GM19099 (cell line): ENCODE results near the gene N4BP3.
A peak's percentile ranks its signal among the peaks of the same experiment; 100 is the strongest.

Experiments used
- POLR2A ChIP-seq: IDR thresholded peaks from 3 replicates; pipeline ENCODE4 v1.6.1; 2011; ENCODE audit warnings: low read depth; ENCODE audit not compliant: insufficient read length; ENCODE audit errors: extremely low read depth

The N4BP3 gene, protein sequence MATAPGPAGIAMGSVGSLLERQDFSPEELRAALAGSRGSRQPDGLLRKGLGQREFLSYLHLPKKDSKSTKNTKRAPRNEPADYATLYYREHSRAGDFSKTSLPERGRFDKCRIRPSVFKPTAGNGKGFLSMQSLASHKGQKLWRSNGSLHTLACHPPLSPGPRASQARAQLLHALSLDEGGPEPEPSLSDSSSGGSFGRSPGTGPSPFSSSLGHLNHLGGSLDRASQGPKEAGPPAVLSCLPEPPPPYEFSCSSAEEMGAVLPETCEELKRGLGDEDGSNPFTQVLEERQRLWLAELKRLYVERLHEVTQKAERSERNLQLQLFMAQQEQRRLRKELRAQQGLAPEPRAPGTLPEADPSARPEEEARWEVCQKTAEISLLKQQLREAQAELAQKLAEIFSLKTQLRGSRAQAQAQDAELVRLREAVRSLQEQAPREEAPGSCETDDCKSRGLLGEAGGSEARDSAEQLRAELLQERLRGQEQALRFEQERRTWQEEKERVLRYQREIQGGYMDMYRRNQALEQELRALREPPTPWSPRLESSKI

DNA sequence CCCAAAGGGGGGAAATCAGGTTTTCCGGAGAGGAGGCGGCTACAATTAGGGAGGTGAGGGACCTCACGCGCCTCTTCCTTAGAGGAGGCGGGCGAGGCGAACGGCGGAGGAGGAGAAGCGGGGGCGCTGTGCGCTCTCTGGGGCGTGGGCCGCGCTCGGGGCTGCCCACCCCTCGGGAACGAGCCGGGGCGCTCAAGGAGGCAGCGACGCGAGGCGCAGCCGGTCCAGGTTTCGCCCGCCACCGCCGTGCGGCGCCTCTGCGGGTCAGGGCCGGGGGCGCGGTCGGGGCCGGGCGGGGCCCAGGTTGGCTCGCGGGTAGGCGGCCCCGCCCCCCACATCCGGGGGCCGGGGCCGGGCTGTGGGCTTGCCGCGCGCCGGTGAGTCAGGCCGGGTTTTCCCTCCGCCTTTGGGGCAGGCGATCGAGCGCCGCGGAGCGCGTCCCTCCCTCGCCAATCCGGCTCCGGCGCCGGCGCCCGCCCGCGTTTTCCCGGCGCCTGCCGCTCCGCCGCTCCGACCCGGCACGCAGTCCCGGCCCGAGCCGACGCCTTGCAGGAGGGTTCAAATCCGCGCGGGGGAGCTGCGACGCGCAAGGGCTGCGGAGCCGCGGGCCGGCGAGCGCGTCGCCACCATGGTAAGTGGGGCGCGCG is at the start of gene N4BP3:
N4BP3 (plus strand) TSS at position 392 of the 647 bp plus-strand sequence. CDS start 6,052 bp downstream, outside the sequence.
- TF ChIP-seq POLR2A = peak; percentile 33

DNA sequence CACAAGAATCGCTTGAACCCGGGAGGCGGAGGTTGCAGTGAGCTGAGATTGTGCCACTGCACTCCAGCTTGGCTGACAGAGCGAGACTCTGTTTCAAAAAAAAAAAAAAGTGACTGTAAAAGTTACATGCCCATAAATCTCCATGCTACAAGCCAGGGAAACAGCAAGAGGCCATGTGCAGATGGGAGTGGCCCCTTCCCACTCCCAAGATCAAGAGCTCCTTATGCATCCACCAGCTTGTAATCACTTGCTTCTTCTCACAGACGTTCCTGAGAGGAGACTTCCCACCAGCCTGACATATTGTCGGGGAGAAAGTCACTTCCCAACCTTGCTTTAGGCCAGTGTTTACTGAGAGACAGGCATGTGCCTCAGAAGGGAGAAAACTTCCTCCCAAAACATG is 45.6 kb upstream of the N4BP3 start:
- no peak for TF ChIP-seq POLR2A

DNA sequence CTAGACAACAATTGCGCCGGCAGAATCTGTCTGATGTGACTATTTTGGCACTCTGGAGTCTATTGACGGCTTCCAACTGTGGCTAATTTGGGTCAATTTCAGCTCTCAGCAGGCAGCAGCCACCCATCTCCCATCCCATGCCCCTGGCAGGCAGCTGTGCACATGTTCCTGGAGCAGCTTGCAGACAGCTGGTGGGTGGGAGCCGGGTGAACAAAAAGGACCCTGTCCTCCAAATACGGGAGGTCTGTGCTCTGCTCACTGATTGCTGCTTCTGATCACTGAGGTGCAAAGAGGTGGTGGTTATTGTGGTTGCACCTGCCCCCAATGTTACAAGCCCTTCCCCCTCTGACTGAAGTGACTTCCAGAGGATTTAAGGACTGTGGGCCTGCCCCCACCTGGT is 45.0 kb upstream of the N4BP3 start:
- TF ChIP-seq POLR2A = no peak

DNA sequence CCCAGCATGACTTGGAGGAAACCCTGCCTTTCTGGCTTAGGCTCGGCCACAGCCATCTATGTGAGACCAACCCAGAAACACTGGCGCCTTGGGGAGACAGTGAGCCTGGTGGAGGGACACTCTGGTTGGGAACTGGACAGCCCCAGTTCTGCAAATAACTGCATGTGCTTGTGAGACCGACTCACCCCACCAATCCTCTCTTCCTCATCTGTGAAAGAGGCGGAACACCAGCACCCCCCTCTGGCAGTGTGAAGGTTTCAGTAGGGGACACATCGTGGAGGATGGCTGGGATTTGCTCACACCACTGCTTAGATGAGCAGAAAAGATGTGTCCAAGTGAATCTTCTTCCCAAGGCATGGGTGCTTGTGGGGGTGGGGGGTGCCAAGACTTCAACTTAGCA is 43.4 kb upstream of the N4BP3 start:
- no peak for TF ChIP-seq POLR2A

DNA sequence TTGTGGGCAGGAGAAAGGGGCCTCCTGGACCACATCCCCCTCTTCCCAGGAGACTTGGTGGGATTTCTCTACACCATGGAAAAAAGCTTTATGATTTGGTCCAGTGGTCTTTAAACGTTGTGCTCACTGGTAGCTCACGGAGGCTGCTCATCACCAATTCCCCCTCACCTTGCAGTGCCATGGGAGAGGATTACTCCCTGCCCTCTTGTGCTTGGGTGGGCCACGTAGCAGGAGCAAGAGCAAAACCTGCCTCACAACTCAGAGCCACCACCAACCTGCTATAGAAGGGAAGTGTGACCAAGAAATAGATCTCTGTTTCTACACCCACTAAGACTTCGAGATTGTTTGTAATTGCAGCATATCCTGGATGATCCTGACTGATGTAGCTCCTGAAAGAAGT is 42.2 kb upstream of the N4BP3 start:
- TF ChIP-seq POLR2A = no peak

DNA sequence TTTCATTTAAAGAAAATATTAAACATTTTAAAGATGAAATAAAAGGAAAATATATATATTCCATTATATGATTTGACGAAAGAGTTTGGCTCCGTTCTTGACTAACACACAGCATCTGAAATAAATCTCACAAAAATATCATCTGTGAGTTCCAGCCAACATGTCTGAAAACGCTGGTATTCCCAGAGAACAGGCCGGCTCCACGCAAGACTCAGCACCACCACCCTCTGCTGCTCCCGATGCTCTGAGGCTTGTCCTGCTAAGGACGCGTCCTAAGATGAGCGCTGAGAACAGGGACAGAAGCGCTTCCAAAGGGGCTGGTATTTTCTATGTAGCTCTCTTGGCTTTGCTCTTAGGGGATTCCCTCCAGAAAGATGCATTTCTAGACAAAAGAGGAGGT is 40.6 kb upstream of the N4BP3 start:
- no peak for TF ChIP-seq POLR2A

DNA sequence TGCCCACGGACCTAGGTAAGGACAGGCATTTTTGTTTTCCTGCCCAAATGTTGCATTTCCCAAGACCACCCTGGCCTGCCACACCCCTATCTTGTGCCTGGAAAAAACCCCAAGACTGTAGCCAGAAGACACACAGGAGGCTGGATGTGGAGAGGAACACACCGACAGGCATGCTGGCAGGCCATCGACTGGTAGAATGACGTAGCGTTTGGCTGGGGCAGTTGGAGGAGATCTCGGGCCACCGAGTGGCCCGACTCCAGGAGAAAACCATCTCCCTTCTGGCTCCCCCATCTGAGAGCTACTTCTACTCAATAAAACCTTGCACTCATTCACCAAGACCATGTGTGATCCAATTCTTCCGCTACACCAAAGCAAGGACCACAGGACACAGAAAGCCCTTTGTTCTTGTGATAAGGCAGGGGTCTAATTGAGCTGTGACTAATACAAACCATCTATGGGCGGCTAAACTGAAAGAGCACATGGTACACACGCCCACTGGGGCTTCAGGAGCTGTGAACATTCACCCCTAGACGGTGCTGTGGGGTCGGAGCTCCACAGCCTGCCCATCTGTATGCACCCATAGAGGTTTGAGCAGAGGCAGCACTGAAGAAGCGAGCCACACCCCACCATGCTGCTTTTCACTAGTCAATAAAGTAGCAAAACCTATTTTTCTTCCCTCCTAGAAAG is 38.9 kb upstream of the N4BP3 start:
- no peak for TF ChIP-seq POLR2A

DNA sequence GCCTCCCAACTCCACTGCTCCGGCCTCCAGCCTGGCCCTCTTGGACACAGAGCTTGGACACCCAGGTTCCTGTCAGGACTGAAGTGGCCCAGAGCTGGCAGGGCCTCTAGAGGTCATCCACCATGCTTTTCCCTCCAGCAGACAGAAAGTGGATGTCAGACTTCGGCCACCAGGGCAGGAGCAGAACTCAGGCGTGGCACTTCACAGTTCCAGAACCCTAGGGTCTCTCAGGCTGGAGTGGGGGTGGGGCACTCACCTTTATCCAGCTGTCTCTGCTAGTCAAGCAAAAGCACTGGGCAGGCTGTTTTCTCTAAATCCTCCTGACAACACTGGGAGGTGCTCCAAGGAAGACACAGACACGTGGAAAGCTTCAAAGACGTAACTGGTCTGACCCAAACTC is 35.6 kb upstream of the N4BP3 start:
- TF ChIP-seq POLR2A = no peak

DNA sequence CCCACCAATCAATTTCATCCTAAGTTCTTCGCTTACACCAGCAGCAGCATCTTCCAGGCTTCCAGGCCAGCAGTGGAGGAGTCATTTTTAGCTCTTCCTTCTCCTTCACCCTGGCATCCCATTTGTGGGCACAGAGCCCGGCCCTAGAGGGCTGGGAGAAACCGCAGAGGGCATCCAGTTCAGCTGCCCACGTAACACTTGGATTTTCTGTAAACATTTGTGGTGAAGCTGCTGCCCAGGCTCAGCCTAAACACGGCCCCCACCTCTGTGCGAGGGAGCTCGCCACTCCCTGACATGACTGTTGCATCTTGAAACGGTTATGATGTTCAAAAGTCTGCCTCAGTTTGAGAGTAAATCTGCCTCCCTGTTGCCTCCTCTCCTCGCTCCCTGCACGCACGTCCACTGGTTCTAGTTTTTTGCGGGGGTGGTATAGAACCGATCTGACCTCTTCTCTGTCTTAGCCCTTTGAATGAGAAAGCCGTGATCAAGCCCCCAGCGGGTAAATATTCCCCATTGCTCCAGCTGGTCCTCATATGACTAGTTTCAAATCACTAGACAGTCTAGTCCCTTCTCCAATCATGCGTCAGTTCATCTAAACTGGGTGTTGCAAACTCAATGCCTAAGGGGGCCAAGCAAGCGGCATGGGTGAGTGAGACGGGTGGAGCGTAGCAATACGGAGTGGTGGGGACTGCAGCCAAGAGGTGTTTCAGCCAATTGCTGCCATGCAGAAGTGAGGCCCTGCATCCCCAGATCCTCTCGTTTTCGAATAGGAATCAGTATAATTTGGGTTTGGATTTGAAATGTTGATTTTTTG is 34.9 kb upstream of the N4BP3 start:
- no peak for TF ChIP-seq POLR2A

DNA sequence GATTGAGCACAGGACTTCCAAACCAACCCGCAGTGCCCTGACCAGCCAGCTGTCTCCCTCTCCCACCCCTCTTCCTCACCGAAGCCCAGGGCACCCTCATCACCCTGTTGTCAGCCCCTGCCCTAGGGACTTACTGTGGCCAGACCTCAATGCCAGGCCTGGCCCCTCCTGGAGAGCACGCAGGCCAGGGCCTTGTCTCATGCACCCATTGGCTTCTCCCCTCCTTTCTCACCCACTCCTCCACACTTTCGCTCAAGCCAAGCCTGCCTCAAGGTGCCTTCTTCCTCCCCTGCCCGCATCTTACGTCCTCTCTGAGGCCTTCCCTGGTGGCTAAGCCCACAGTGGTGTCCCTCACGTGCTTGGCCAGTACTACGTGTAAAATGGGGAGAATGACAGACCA is 33.3 kb upstream of the N4BP3 start:
- no peak for TF ChIP-seq POLR2A

DNA sequence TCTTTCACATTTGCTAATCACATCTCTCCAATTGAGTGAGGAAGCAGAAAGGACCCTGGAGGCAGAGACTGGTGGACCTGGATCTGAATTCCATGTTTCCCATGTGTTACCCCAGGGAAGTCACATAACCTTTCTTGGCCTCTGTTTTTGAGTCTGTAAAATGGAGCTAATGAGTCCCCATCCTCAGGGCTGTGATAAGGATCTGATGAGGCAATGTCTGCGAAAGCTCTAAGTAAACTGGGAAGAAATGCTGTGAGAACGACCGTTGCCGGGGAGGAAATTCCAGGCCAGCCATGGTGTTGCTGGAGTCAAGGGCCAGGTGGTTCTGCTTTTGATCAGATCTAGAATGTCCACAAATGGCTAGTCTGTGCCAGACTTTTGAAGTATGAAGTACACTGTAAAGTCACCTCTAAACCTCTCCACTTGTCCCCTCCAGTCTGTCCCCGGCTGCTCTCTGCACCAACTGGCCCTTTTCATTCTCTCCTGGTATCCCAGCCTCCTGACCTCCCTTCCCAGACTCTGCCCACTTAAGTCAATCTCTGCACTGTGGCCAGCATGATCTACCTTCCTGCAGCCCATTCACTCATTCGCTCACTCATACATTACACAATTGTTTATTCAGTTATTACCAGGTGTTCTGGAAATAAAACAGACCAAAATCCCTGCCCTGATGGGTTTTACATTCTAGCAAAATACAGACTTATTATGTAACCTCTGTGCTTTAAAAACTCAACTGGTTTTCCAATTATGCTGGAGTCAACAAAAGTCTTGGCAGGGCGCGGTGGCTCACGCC is 32.5 kb upstream of the N4BP3 start:
- TF ChIP-seq POLR2A = no peak

DNA sequence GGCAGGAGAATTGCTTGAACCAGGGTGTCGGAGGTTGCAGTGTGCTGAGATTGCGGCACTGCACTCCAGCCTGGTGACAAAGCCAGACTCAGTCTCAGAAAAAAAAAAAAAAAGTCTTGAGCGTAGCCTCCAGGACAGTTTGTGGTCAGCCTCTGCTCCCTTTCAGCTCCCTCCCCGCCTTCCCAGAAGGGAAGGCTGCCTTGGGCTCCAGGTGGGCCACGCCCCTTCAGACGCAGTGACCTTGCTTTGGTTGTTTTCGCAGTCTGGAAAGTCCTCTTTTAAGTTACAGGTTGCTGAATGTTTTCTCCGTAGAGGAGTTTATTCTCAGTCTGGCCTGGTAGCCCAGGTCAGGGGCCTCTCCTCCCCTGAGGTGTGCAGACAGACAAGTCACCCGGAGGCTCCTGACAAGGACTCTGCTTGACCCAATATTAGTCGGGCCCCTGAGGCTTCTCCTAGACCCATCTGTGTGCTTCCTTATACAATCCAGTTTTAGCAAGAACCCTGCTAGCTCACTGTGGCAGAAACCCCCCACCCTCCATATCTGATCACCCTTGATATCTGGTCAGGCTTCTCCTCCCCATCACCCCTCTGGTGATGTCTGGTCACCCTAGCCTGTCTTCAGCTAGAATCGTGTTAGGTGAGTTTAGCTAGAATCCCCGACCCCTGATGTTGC is 31.6 kb upstream of the N4BP3 start:
- no peak for TF ChIP-seq POLR2A

DNA sequence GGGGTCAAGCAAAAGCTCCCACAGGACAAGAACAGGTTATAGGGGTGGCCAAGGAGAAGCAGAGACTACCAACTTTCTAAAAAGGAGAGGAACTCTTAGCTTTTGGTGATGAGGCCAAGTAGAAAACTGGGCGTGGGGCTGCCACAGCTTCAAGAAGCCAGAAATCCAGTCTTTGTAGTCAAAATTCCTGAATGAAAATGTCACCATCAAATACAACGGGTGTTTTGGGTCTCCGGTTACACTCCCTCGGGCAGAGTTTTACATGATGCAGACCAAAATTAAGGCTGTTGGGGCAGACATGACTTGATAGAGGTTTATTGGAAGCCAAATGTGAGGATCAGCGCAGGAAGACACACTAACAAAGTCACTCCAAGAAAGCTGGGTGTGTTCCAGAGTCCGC is 29.4 kb upstream of the N4BP3 start:
- TF ChIP-seq POLR2A = no peak

DNA sequence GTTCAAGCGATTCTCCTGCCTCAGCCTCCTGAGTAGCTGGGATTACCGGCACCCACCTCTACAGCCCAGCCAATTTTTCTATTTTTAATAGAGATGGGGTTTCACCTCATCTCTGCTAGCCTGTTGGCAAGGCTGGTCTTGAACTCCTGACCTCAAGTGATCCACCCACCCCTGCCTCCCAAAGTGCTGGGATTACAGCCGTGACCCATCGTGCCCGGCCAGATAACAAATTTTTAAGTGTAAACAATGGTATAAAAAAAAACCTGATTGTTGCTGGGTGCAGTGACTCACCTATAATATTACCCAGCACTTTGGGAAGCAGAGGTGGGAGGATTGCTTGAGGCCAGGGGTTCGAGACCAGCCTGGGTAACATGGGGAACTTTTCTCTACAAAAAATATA is 28.0 kb upstream of the N4BP3 start:
- no peak for TF ChIP-seq POLR2A

DNA sequence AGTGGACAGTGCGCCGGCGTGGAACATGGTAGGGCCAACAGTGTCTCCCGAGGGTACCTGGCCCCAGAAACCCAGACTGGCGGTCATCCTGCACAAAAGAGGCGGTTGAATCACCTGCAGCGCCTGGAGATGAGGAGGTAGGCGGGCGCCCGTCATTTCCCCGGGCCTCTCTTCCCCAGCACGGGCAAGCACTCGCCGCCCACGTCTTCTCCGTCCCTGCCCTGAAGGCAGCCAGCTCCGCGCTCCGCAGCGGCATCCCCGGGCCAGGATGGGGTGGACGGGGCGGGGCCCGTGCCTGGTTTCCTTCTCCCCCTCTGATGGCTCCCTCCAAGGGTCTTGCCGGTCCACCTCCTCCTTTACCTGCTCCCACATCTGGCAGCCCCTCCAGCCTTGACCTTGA is 27.1 kb upstream of the N4BP3 start:
- no peak for TF ChIP-seq POLR2A
